Type B pancreatic cell (in vitro differentiated cells): ENCODE data around the gene INSC. TPM values are rescaled to one million over a fixed set of nuclear protein-coding genes. Genes with fewer than 3 reads are reported as not detected.

ENCODE experiments used
- DNase-seq: peaks from one replicate; pipeline ENCODE4 v3.0.0; 2021; ENCODE audit warnings: mixed read lengths; ENCODE audit not compliant: unreplicated experiment; ENCODE audit errors: extremely low spot score
- H3K27ac Mint-ChIP-seq: 2 replicates; pipeline ENCODE4 v1.8.0; 2021; ENCODE audit warnings: mild to moderate bottlenecking, mixed read lengths
- H3K27me3 Mint-ChIP-seq: 2 replicates; pipeline ENCODE4 v1.8.0; 2021; ENCODE audit warnings: mixed read lengths
- H3K36me3 Mint-ChIP-seq: 2 replicates; pipeline ENCODE4 v1.8.0; 2021; ENCODE audit warnings: mixed read lengths
- H3K4me1 Mint-ChIP-seq: one replicate; pipeline ENCODE4 v1.8.0; 2021; ENCODE audit warnings: mixed read lengths; ENCODE audit not compliant: unreplicated experiment
- H3K4me3 Mint-ChIP-seq: 2 replicates; pipeline ENCODE4 v1.8.0; 2021; ENCODE audit warnings: mild to moderate bottlenecking, mixed read lengths
- H3K9me3 Mint-ChIP-seq: 2 replicates; pipeline ENCODE4 v1.8.0; 2021; ENCODE audit warnings: mixed read lengths
- total RNA-seq: library from RNA; stranded (reverse); gene quantifications from 2 replicates; pipeline ENCODE4 v1.2.1, GENCODE V29; 2021; ENCODE audit warnings: low replicate concordance
- TF ChIP-seq, protein P1 (sequence below): fragments of 200-600 bp; sonication (generic); conservative IDR thresholded peaks from 2 replicates; pipeline ENCODE4 v1.5.0; 2021; ENCODE audit warnings: antibody characterized with exemption, mild to moderate bottlenecking

Gene INSC
- total RNA-seq, 1 donor from 2014 or later = 1.2 TPM

DNA sequence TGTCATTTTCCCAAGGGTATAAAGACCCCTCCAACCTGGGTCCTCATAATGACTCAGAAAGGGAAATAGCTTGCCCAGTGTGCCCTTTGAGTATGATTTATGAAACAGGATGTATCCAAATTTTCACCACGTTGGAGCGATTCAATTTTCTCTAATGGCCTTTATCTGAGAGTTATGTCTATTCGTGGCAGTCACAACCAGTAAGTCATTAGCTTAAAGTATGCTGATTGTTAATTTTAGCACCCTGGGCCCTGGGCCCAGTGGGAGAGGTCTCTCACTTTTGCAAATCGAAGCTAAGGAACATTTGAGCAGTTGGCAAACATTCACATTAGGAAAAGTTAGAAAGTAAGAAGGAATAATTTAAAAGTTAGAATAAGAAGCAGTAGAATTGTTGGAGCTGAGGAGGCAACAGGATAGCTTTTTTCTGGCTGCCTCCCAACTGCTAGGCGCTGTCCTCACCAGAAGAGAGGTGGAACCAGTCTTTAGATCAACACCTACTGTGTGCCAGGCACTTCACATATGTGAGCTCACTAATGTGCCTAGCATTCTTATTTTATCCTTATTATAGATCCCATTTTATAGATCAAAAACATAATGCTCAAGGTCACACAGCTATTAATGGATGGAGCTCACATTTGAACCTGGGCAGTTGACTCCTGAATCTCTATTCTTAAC is 24.5 kb downstream of the INSC start:
- Mint-ChIP-seq H3K27me3 (peaks cover 7% of the 10 kb centered on the region), H3K36me3 (no peaks in the 10 kb centered on the region), H3K4me1 (no peaks in the 10 kb centered on the region), H3K4me3 (no peak overlapping the region), H3K9me3 (no peaks in the 10 kb centered on the region), H3K27ac (no peak overlapping the region)
- DNase-seq = no peak
- TF ChIP-seq, protein P1, sequence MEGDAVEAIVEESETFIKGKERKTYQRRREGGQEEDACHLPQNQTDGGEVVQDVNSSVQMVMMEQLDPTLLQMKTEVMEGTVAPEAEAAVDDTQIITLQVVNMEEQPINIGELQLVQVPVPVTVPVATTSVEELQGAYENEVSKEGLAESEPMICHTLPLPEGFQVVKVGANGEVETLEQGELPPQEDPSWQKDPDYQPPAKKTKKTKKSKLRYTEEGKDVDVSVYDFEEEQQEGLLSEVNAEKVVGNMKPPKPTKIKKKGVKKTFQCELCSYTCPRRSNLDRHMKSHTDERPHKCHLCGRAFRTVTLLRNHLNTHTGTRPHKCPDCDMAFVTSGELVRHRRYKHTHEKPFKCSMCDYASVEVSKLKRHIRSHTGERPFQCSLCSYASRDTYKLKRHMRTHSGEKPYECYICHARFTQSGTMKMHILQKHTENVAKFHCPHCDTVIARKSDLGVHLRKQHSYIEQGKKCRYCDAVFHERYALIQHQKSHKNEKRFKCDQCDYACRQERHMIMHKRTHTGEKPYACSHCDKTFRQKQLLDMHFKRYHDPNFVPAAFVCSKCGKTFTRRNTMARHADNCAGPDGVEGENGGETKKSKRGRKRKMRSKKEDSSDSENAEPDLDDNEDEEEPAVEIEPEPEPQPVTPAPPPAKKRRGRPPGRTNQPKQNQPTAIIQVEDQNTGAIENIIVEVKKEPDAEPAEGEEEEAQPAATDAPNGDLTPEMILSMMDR = no peak

DNA sequence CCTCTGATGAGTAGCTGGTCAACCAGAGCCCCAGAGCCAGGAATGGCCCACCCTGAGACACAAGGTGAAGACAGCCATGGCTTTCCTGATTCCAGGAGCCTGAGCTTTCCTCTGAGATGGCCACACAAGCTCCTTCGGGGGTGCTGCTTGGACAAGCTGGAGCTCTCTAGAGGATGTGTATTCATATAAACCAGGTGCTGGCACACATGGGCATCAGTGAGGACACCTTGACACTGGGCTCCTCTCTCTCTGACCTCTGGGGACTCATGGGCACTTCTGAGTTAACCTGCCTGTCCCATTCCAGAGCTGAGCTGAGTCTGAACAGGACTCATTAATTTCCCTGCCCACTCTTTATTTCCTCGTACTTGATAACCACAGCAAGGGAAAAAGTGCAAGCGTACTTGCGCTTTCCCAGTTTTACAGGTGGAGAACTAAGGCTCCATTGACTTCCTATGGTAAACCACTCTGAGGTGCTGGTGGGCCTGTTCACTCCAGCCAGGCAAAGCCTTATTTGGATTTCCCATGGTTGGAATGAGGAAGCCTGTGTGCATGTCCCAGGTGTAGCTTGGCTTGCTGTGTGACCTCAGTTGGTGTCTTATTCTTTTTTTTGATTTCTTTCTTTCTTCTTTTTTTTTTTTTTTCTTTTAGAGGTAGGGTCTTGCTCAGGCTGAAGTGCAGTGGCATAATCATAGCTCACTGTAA is 25.4 kb downstream of the INSC start:
- Mint-ChIP-seq H3K4me1 (no peaks in the 10 kb centered on the region), H3K36me3 (no peaks in the 10 kb centered on the region), H3K4me3 (no peak overlapping the region), H3K27ac (no peak overlapping the region), H3K27me3 (peaks cover 7% of the 10 kb centered on the region), H3K9me3 (no peaks in the 10 kb centered on the region)
- TF ChIP-seq, protein P1 = no peak
- DNase-seq = no peak

DNA sequence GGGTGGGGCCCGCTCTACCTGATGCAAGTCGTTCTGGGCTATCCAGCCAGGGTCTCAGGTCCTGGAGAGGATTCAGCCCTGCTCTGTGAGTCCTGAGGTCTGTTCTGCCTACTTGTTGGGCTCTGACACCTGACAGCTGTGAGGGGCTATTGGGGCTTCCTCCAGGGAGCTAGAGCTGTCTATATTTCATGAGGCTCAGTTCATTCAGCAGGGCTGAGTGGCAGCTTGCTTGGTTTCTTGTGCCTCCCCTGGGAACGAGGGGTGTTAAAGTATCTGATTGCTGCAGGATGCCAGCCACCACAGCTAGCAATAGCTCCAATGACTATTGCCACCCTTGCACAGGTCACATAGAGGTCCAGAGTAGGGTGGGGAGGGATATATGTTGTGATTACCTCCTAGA is 26.7 kb downstream of the INSC start:
- H3K27ac Mint-ChIP-seq = no peak overlapping the region
- DNase-seq = no peak

DNA sequence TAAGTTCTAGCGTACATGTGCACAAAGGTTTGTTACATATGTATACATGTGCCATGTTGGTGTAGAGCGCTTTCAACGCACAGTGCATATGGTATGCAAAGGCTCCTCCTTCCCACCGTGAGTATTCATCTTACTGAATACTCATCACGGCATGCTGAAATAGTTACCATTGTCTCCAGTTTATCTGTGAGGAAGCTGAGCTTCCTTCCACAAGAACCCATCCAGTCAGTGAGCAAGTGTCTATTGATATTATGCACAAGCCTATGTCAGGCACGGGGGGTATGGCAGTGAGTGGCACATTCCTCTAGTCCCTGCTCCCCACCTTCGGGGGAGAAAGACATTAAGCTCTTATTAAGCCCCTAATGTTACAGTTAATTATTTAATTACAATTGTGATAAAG is 28.1 kb downstream of the INSC start:
- no peak for DNase-seq
- no peaks in the 10 kb centered on the region for H3K9me3 Mint-ChIP-seq
- H3K36me3 Mint-ChIP-seq = no peaks in the 10 kb centered on the region
- H3K27me3 Mint-ChIP-seq = peaks cover 2% of the 10 kb centered on the region
- TF ChIP-seq, protein P1 = no peak
- no peaks in the 10 kb centered on the region for H3K4me1 Mint-ChIP-seq
- H3K4me3 Mint-ChIP-seq = no peak overlapping the region
- no peak overlapping the region for H3K27ac Mint-ChIP-seq

More for the DNA sequence above, 26.7 kb downstream of the INSC start:
- Mint-ChIP-seq H3K9me3 (no peaks in the 10 kb centered on the region), H3K27me3 (no peaks in the 10 kb centered on the region), H3K4me1 (no peaks in the 10 kb centered on the region), H3K4me3 (no peak overlapping the region), H3K36me3 (no peaks in the 10 kb centered on the region)
- TF ChIP-seq, protein P1 = no peak

DNA sequence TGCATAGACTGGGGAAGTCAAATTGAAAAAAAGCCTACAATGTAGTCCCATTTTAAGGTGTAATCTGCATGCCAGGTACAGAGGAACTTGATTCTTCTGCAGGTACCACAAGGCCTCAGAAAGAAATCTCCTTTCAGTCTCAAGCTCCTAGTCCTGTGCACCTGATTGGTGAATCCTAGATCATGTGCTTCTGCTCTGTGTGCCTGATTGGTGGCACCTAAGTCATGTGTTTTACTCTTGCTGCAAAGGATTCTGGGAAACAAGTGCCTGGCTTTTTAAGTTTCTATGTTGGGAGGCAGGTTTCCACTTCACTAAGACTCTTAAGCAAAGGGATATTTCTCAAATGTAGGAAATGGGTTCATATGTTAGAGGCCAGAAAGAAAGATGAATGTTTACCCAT is 29.1 kb downstream of the INSC start:
- peaks cover 3% of the 10 kb centered on the region for H3K27me3 Mint-ChIP-seq
- H3K9me3 Mint-ChIP-seq = no peaks in the 10 kb centered on the region
- H3K4me1 Mint-ChIP-seq = no peaks in the 10 kb centered on the region
- H3K27ac Mint-ChIP-seq = no peak overlapping the region
- TF ChIP-seq, protein P1 = no peak
- no peak for DNase-seq
- no peak overlapping the region for H3K4me3 Mint-ChIP-seq
- no peaks in the 10 kb centered on the region for H3K36me3 Mint-ChIP-seq
